Adrenal gland (tissue), 12 donors: Measurements from ENCODE around the gene C1QTNF2. TPM values are rescaled to one million over a fixed set of nuclear protein-coding genes. Genes with fewer than 3 reads are reported as not detected.
"Not testable (repeated sequence)": the region's sequence is repeated elsewhere in the genome, so short reads cannot be mapped to it uniquely, and the experiment has no call there.

ENCODE experiments used
- DNase-seq, 7 donors: peaks; one replicate each; pipeline ENCODE4 v3.0.0-alpha.2; 2019 to 2020
- H3K27ac ChIP-seq, 5 donors: fragments of 200-600 bp; sonication (generic) in 4 of 5; 1 replicate in 3 of 5; 2 replicates in 2 of 5; pipeline versions ENCODE4 v1.5.1 to v1.8.0; 2016 to 2020; ENCODE audit warnings: mild to moderate bottlenecking in 1 of 5
- H3K27me3 ChIP-seq: fragments of 200-600 bp; 2 replicates; pipeline ENCODE4 v1.8.0; 2021
- H3K36me3 ChIP-seq, 2 donors: fragments of 200-600 bp; replicated peaks in 1 of 2; 1 replicate in 1 of 2; 2 replicates in 1 of 2; pipeline versions ENCODE4 v1.5.1 to v1.8.0; 2018 to 2022
- H3K4me1 ChIP-seq, 2 donors: fragments of 200-600 bp; replicated peaks in 1 of 2; 1 replicate in 1 of 2; 2 replicates in 1 of 2; pipeline versions ENCODE4 v1.5.1 to v1.8.0; 2018 to 2021
- H3K4me3 ChIP-seq, 4 donors: fragments of 200-600 bp; sonication (generic) in 3 of 4; one replicate each; pipeline ENCODE4 v1.5.1; 2016 to 2018
- H3K9me3 ChIP-seq, 3 donors: fragments of 200-600 bp; sonication (generic) in 1 of 3; replicated peaks in 1 of 3; 1 replicate in 2 of 3; 2 replicates in 1 of 3; pipeline versions ENCODE4 v1.5.1 to v1.8.0; 2016 to 2021
- CTCF ChIP-seq, 6 experiments: fragments of 450-650 bp in 4 of 6; fragments of 200-600 bp in 2 of 6; sonication (generic) in 1 of 6; IDR thresholded peaks; 1 replicate in 5 of 6; 2 replicates in 1 of 6; pipeline versions ENCODE4 v1.5.1 to v1.8.0; 2016 to 2021; ENCODE audit warnings: antibody characterized with exemption in 6 of 6, mild to moderate bottlenecking in 2 of 6, moderate library complexity in 1 of 6
- POLR2A ChIP-seq, 2 donors: fragments of 450-650 bp; IDR thresholded peaks; one replicate each; pipeline ENCODE4 v1.6.1; 2017; ENCODE audit warnings: antibody characterized with exemption in 2 of 2, mild to moderate bottlenecking in 2 of 2, moderate library complexity in 1 of 2
- WGBS, 4 donors: extraction: QIAGEN DNeasy Blood & Tissue Kit in 2 of 4; methylation state at CpG; one replicate each; pipeline versions ENCODE4 v1.1.5 to v1.1.7; 2013 to 2017; 5-methylcytosine and 5-hydroxymethylcytosine counted together
- intact Hi-C, 2 donors: fragments of 100-400 bp; cut with DNase I; formaldehyde crosslinking; loops; one replicate each; pipeline versions ENCODE4 v1.14.1 to v1.15.0; 2022 to 2023
- polyA plus RNA-seq, 3 donors: library from polyadenylated mRNA; stranded (reverse); fragments of 200-250 nt in 2 of 3; fragments of 350-450 nt in 1 of 3; fragmentation: Illumina TruSeq in 1 of 3; extraction: RNeasy Lipid Tissue Mini Kit (QIAGEN cat#74804) in 1 of 3; gene quantifications; one replicate each; pipeline ENCODE4 v1.2.3, GENCODE V29; 2013 to 2014
- total RNA-seq, 9 donors: library from RNA; depleted of rRNA in 4 of 9; stranded (reverse); fragments of >200 nt in 4 of 9; fragments of 120-200 nt in 1 of 9; fragmentation: NEBNext Ultra II Directional in 1 of 9; extraction: Animal tissue kit (Norgen Biotek cat#: 25700) in 1 of 9; gene quantifications; one replicate each; pipeline versions ENCODE4 v1.1.0 to v1.2.4, GENCODE V29; 2013 to 2023
- donor health status: healthy with polysubstance abuse.
- donor health status: Bipolar disorder and iron deficiency.
- donor health status: DM: yes; HTN: yes; CAD: no.
- donor health status: DM: no; HTN: no; CAD: no.
- donor health status: DM: no; HTN: no; CAD: no.
- donor health status: DM: yes; HTN: yes; CAD: no.

C1QTNF2 gene
- total and polyA plus RNA-seq, 12 donors = 0.11 to 2.1 (median 0.53) TPM; not detected in 1

GRCh38 chr5:160342413-160342941 lies 27.9 kb downstream of the C1QTNF2 start:
- peak overlapping the region; percentile 56 to 89 (median 65) for H3K27ac ChIP-seq
- TF ChIP-seq POLR2A (IDR thresholded peaks at IDR 0.05) = peak in 1 of 2 donors; percentile 49
- no peak for TF ChIP-seq CTCF (IDR thresholded peaks at IDR 0.05)
- H3K27me3 ChIP-seq = no peaks in the 10 kb centered on the region
- H3K4me3 ChIP-seq = no peak overlapping the region
- intact Hi-C loops = no loop called here
- 33 to 54% (median 43%) methylated on average over 1 to 4 of the region's 4 CpGs for WGBS, 4 donors
- DNase-seq = peak; percentile 70 to 93 (median 90)
- no peaks in the 10 kb centered on the region for H3K9me3 ChIP-seq
- H3K36me3 ChIP-seq = no peaks in the 10 kb centered on the region
- H3K4me1 ChIP-seq = peaks cover 22 to 34% of the 10 kb centered on the region in 2 donors

GRCh38 chr5:160341309-160341870 lies 29.0 kb downstream of the C1QTNF2 start:
- H3K4me3 ChIP-seq = no peak overlapping the region
- peaks cover 22 to 34% of the 10 kb centered on the region in 2 donors for H3K4me1 ChIP-seq
- 39 to 56% (median 48%) methylated on average over 6 of the region's 6 CpGs for WGBS, 4 donors
- no peaks in the 10 kb centered on the region for H3K36me3 ChIP-seq
- no peaks in the 10 kb centered on the region for H3K9me3 ChIP-seq
- no peak for DNase-seq
- intact Hi-C loops = no loop called here
- TF ChIP-seq POLR2A (IDR thresholded peaks at IDR 0.05) (no peak), CTCF (IDR thresholded peaks at IDR 0.05) (no peak)
- no peaks in the 10 kb centered on the region for H3K27me3 ChIP-seq
- H3K27ac ChIP-seq = peak overlapping the region; percentile 56 to 89 (median 65)

- H3K9me3 ChIP-seq, H3K4me3 ChIP-seq, H3K36me3 ChIP-seq, intact Hi-C loops, H3K27me3 ChIP-seq: not testable (repeated sequence)
- Histone ChIP-seq H3K27ac (peak overlapping the region in 1 of 5 donors; percentile 0), H3K4me1 (peaks cover 22 to 34% of the 10 kb centered on the region in 2 donors)
- peak in 1 of 7 donors; percentile 10 for DNase-seq
These were observed 29.9 kb downstream of the C1QTNF2 start for GRCh38 chr5:160340513-160340912.

- H3K27ac ChIP-seq = peak overlapping the region in 2 of 5 donors; percentile 0 to 42
These were observed 30.9 kb downstream of the C1QTNF2 start for GRCh38 chr5:160339406-160340130.

GRCh38 chr5:160334716-160335115 lies 35.7 kb downstream of the C1QTNF2 start:
- 80 to 91% (median 86%) methylated on average over 3 of the region's 3 CpGs for WGBS, 4 donors
- DNase-seq, intact Hi-C loops, H3K4me3 ChIP-seq, H3K4me1 ChIP-seq, H3K36me3 ChIP-seq, H3K27me3 ChIP-seq, H3K27ac ChIP-seq, H3K9me3 ChIP-seq: not testable (repeated sequence)

More at GRCh38 chr5:160339406-160340130, 30.9 kb downstream of the C1QTNF2 start:
- peak in 2 of 7 donors; percentile 27 for DNase-seq
- intact Hi-C loops = no loop called here
- H3K4me1 ChIP-seq = peaks cover 22 to 28% of the 10 kb centered on the region in 2 donors
- TF ChIP-seq POLR2A (IDR thresholded peaks at IDR 0.05) (no peak), CTCF (IDR thresholded peaks at IDR 0.05) (no peak)
- H3K9me3 ChIP-seq = no peaks in the 10 kb centered on the region
- no peak overlapping the region for H3K4me3 ChIP-seq
- H3K27me3 ChIP-seq = no peaks in the 10 kb centered on the region
- no peaks in the 10 kb centered on the region for H3K36me3 ChIP-seq
- WGBS, 4 donors = 45 to 55% (median 47%) methylated on average over 10 of the region's 10 CpGs
